Activated T-cell treated with anti-CD3 and anti-CD28 coated beads for 24 hours (primary cell): ENCODE results near the gene NRXN3.

Experiments
- DNase-seq: peaks from one replicate; pipeline ENCODE4 v3.0.0-alpha.2; 2020; ENCODE audit warnings: low read depth

The NRXN3 gene

DNA sequence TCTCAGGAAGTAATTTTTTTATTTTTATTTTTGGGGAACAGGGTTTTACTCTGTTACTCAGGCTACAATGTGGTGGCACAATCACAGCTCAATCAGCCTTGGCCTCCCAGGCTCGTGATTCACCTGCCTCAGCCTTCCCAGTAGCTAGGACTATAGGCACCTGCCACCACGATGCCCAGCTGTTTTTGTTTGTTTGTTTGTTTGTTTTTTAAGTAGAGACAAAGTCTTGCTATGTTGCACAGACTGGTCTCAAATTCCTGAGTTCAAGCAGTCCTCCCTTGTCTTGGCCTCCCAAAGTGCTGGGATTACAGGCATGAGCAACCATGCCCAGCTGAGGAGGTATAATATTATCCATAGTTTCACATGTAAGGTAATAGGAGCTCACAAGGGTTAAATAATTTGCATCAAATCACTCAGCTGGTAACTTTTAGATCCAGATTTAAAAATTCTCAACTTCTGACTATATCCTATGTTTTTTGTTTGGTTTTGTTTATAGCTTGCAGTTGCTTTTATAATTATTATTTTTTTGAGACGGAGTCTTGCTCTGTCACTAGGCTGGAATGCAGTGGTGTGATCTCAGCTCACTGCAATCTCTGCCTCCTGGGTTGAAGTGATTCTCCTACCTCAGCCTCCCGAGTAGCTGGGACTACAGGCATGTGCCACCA lies 1411.9 kb downstream of the NRXN3 start:
- DNase-seq: no peak

DNA sequence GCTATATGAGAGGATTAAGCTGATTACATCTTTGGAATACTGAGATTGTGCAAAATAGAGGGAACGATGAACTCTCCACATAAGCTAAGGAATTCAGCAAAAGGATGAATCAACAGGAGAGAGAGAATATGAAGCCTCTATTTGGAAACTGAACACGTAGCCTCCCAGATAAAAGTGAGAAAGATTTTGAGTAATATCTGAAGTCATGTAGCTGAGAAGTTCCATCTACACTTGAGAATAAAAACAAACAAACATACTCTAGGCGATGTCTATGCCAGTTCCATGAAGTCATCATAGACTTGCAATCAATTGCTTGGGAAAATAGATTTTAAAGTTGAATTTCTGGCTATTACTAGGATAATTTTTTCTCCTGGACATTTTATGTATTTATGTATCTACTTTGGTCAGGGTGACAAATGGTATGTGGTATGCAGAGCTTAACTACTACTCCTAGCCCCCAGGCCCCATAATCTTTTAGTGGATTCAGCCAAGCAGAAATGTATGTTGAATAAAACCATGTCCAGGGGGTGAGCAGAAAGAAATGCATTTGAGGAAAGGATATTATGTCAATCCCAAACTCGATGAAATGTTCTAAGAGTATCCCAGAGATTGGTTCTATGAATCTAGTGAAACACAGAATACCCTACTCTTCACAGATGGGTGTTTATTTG lies 1413.7 kb downstream of the NRXN3 start:
- no peak for DNase-seq

DNA sequence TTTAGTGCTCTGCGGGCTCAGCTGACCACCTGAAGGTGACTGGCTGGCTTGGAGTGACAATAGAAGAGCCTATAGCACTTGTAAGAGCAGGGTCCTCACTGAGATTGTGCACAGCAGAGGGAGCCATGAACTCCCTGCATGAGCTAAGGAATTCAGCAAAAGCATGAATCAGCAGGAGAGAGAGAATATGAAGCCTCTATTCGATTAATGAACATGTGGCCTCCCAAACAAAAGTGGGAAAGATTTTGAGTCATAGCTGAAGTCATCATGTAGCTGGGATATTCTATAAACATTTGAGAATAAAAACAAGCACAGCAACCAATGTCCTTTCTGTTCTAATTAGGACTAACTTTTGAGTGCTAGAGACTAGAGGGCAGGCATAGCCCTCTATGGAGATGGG lies 1414.5 kb downstream of the NRXN3 start:
- no peak for DNase-seq

DNA sequence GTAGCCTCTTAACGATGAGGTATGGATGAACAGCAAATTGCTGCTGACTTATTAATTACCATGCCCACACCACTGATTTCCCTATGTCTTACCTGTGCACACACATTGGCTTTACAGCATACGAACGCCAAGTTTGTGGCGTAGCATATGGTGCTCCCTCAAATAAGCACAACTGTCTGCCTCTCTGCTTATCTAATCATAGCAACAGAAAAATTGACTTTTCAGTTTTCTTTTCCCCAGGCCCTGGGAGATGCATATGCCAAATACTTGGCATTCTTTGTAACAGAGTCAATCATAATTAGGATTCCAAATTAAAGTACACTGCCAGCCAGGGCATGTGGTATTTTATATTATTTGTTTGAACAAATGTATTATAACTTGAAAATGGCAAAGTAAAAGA lies 1415.7 kb downstream of the NRXN3 start:
- no peak for DNase-seq

DNA sequence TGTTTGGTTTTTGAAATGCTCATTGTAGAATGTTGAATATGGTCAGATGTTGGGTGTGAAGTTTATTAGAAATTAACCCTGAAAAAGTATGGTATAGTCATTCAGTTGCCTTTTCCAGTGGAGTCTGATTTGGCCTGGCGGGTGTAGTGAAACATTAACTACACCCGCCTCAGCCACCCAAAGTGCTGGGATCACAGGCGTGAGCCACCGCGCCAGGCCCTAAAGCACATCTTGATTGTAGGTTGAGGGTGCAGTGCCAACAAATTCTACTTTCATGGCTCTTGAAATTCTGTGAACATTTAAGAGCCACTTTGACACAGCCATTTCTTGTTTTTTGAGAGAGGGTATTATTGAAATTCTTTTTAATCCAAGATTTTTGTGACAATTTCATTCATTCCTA lies 1416.2 kb downstream of the NRXN3 start:
- no peak for DNase-seq

DNA sequence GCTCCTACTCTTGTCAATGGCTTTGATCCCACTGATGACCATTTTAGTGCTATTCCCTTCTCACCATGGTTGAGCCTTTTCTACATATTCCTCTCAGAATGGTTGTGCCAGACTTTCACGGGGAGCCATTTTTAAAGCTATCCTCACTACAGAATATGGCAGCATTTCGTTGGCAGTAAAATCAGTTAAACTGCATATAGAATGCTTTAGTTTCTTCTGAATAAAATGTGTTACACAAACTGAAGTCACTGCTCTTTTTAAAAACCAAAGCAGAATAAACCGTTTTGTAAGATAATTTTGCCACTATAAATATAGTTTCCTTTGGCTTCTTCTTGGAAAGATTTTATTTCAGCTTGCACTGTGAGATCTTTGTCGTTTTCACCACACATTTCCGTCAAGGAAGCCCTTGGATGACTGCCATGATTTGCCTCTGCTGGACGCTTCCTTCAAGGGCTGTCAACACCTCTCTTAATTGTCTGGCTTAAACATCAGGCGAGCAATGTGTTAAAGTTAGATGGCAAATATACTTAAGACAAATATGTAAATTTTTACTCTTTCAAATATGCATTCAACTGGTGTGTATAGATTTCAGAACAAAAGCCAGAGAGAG lies 1416.9 kb downstream of the NRXN3 start:
- DNase-seq: no peak

DNA sequence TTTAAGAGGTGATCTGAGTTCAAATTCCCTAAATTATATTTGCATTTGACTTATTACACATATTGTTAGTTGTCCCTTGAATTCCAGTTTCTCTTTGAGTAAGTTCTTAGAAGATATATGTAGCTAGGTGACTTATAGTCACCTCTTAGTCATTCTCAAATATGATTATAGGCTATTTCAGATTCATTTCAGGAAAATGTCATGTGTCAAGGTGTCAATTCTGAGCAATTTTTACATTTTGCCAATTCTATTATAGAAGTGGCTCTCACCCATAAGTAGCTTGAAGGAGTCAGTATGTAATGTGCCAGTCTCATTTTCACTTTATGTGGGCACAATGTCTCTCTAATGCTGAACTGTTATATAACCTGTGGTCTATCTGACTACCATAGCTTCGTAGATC lies 1417.7 kb downstream of the NRXN3 start:
- no peak for DNase-seq

DNA sequence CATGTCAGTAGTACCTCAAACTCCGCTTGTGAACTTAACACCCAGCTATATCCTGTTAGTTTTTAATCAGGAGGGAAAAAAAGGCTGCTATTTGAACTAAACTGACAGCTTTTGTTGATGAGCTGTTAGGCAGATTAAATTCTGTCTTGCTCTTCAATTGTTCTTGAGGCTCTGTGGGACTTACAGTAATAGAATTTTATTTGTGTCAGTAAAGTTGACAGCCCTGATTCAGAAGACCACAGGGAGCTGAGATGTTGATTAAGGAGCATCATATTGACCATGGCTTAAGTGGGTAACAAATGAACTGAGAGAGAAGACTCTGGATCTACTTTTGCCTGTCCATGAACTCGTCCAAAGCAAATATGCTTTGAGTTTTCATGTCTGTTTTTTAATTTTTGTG lies 1418.2 kb downstream of the NRXN3 start:
- DNase-seq: no peak

DNA sequence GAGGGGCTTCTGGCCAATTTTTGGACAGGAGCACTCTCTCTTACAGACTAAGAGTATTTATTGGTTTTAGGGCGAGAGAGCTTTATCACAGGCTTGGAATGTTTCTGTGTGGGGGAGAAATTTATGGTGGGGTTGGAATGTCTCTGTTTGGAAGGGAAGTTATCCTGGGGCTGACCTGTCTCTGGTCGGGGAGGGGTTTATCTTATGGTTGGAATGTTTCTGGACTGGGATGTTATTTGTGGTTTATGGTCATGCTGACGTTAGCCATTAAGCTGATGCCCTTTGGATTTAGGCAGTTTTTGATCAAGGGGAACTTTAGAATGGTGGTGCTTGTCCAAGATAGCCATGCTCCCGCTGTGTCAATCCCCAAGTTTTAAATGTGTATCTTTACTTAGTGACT lies 1426.4 kb downstream of the NRXN3 start:
- no peak for DNase-seq

DNA sequence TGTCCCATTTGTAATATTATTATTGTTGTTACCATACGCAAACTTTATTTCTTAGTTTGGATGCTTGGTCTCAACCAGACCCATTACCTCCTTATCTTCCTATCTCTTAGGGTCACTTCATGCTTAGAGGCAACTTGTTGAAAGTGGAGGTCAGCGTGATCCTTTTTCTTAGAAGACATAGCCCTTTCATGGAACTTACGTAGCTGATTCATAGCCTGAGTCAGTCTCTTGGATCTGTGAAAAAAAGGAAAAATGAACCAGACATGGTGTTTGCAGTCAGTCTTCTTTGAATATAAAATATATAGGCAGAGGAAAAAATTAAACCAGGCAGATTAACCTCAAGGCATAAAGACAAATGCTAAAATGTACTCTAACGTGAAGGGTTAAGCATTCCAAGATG lies 1427.4 kb downstream of the NRXN3 start:
- no peak for DNase-seq

DNA sequence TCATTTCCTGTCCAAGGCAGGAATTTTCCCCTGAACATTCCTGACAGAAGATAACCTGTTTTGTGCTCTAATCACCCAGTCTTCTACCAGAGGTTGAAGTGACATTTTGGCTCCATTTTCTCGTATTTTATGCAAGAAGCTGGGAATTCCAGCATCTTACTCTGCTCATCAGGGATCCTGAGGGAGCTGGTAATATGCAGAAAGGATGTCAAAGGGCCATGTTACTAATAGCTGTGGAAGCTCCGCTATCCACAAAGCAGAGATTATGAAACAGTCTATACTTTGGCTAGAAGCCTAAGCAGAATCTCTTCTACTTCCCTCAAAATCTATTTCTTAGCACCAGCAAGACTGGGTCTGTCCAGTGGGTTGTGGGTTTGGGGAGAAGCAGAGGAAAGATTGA lies 1428.2 kb downstream of the NRXN3 start:
- no peak for DNase-seq

DNA sequence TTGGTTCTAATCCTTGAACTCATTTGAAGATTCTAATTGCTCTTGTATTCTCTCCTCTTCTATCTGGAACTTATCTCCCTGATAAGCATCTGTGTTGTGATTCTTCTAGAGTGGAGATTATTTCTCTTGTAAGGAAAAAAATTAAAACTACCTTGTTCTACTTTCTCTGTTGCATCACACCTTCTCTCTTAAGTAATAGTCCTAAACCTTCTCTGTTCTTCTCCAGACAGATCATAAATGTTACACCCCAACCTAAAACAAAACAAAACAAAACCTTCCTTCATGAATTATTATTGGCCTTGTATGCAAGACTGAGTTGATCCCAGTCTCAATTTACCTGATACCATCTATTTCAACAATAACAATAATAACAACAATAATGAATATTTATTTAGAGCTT lies 1429.1 kb downstream of the NRXN3 start:
- no peak for DNase-seq

DNA sequence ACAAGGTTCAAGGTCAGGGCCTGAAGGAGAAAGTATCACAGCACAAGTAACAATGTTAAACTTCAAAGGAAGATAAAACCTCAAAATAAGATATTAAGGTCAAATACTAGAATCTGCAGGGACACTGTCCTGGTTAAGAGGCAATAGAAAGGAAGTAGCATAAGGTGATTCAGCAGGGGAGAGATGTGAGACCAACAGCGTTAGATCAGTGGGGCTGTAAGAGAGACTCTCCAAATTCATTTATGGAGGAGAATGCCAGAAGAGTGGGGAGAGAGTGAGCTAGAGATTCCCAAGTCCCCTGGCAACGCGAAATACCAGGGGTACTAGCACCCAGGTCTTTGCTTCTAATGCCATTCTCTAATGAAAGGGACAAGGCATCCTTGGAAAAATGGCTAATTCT lies 1430.2 kb downstream of the NRXN3 start:
- no peak for DNase-seq

DNA sequence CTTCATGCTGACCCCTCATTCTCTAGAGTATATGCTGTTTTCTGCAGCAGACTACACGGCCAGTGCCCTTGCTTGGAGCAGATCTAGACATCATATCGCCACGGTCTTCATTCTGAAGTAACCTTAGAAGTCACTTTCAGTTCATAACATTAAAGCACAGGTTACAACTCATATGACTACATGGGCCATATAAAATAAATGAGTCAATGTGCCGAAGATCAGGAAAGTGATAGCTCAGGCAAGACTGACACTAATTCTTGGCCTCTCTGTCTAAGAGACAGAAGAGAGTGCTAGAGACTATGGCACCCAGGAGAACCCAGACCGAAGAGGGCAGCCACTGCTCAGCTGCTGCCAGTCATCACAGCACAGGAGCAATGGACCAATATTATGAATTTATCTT lies 1431.4 kb downstream of the NRXN3 start:
- no peak for DNase-seq

DNA sequence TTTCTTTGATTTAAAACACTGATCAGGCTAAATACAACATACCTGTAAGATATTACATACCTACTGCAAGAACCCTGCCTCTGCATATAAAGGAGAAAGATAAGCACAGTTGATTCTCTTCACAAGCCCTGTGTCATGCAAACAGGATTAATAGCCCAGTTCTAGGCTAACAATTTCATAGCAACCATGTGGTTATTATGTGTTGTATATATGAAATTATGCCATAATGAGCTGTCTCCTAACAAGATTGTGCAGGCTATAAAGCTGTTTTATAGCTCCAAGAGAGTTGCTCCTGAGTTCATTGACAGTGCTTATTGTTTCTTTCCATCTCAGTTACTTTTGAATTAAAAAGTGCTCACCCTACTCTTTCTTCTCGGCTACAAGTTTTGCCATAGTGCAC lies 1431.9 kb downstream of the NRXN3 start:
- DNase-seq: no peak

DNA sequence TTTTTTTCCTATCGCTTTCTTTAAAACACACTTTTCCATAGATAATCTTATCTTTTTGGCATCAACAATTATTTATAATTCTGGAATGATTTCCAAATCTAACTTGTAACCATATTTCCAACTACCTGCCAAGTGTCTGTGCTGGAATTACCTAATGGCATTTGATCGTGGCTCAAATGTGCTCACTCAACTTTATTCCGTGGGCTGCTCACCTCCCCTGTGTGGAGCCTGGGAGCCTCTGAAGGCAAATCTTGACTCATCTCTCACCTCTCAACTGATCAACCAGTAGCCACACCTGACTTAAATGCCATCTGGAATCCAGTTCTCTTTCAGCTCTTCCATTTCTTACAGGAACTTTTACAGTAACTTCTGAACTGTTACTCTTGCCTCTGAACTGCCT lies 1432.6 kb downstream of the NRXN3 start:
- DNase-seq: no peak

DNA sequence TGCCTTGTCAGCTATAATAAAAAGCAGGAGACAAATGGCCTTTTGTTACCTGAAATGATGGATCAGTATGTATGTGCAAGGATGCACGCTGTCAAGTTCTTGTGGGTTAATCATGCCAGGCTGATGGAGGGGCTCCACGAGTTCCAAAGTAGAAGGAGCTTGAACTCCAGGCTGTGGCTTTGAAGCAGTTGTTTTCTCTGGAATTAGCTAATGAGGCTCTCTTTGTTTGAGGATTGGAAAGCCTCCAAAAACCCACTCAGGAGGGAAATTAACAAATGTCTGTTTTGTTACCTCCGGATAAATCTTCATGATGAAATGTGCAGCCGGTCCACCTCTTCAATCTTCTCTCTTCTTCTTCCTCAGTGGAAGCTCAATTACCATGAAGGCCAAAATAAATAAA lies 1435.7 kb downstream of the NRXN3 start:
- DNase-seq: no peak

DNA sequence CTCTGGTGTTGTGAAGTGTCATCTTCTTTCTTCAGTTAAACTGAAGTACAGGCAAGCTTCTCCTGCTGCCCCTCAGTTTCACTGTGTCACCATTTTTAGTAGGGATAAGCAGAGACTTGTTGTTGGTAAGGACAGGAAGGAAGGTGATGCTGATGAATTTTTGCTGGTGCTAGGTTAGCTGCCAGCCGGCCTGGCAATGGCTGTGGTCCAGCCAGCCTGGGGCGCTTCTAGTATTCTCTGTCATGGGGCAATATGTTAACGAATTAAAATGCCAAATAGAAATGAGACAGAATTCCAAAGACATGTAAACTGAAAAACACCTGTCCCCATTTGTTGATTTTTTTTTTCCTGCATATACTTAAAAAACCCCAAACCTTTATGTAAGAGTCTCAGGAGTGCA lies 1438.3 kb downstream of the NRXN3 start:
- DNase-seq: no peak

DNA sequence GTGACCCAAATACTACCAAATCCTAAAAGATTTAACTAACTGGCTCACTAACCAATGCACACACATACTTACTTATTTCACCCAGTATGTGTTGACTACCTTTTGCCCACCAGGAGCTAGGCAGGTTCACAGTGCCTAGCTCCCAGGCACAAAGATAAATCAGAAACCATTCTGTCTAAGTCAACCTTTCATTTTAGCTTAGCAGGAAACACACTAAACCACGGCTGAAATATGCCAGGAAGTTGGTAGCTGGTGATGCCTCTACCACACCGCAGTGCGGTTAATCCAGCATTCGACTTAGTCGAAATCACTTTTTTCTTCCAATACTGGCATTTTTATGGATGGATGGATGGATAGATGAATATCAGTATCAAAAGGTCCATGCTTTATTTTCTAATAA lies 1443.5 kb downstream of the NRXN3 start:
- no peak for DNase-seq

DNA sequence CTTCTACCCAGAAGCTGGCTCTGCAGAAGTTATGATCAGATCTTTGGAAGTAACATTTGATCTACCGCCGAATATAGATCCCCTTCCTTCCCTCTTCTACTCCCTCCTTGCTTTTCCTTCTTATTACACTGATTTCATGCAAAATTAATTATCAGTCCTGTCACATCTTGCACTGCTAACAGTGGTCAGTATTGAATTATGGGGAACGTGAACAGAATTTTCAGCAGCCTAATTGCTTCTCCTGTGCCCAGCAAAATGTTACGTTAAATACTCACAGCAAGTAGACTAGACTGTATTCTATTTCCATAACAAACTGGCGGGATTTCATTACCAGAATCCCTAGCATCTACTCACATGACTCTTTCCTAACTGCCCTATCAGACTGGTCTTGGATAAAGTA lies 1444.3 kb downstream of the NRXN3 start:
- no peak for DNase-seq

DNA sequence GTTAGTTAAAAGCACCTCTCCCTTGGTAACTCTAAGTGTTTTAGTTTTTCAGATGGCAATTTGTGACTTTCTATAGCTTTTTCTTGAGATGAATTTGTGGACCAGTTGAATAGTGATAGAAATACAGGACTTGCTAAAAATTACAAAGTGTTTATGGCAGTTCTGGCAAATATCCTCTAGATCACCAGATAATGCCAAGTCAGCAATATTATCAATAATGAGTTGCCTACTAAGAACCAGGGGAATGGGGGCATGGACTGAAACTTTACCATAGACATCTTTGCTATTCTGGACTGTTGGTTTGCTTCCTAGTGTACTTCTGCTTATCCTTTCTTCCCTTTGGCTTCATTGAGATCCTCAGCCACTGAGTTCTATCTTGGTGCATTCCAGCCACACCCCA lies 1456.9 kb downstream of the NRXN3 start:
- DNase-seq: no peak

DNA sequence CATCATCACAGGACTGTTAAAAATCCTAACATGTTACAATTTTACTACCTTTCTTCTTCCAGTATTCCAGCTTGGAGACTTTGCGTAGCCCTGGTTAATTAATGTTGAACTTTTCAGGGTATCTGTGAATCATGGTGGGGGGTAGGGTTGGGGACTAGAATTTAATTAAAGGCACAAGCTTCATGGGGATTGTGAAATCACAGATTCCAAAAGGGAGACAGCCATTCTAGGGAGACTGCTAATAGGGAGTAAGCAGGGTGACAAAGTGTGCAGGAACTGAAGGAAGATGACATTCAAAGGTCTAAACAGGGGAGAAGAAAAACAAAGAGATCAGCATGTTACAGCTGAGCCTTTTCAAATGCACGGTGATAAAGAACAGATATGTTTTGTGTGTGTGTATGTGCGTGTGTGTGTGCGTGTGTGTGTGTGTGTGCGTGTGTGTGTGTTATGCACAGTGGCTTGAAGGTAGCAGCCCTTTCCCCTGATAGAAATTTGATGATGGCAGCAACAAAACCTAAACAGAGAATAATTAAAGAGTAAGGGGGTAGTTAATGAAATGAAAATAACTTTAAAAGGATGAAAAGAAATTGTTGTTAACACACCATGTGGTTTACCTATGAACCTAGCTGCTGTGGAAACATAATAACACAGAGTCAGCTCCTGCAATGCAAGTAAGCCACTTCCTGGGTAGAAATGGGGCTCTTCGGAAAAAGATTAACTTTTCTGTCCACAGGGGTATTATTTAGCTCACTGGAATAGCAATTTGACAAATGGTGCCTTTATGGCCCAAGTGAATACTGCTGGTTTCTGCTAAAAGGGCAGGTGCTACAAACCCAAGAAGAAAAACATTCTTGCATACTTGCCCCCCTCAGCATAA lies 1459.5 kb downstream of the NRXN3 start:
- DNase-seq: no peak
